ENCODE data around the gene BAIAP2L2.
"Not testable (repeated sequence)": the region's sequence is repeated elsewhere in the genome, so short reads cannot be mapped to it uniquely, and the experiment has no call there.

The BAIAP2L2 gene

DNA sequence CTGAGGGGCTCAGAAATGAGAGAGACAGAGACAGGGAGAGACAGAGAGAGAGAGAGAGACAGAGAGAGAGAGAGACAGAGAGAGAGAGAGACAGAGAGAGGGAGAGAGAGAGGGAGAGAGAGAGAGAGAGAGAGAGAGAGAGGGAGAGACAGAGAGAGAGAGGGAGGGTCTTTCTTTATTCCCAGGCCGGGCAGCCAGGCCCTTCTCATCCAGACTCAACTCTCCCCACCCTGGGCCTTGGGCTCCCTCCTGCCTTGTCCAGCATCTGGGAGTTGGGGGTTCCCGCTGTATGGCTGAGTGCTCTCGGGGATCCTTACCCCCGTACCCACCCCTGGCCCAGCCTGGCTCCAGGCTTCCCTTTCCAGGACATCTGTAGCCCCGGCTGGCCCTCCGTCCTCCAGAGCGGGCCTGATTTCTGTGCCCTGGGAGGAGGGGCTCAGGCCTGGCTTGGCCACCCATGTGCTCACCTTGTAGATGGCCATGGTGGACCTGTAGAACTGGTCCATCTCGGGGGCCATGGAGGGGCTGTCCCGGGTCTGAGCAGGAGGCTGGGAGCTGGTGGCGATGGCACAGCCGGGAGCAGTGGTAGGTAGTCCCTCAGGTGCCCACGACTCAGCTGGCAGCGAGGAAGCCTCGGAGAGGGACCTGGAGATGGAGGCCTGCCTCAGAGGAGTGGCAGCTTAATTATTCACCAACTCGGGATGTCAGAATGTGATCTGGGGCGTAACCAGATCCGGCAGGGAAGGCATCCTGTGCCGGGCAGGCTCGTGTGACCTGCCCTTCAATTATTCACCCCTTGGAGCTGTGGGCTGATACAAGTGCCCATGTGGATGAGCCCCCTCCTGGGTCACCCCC, at the start of gene BAIAP2L2:
Gene BAIAP2L2, minus strand, starts transcription at position 677 of the 855 bp plus-strand sequence. Its CDS starts 159 bp downstream, at position 518.
- DNase-seq (ENCODE audit: low read depth) = no peak

DNA sequence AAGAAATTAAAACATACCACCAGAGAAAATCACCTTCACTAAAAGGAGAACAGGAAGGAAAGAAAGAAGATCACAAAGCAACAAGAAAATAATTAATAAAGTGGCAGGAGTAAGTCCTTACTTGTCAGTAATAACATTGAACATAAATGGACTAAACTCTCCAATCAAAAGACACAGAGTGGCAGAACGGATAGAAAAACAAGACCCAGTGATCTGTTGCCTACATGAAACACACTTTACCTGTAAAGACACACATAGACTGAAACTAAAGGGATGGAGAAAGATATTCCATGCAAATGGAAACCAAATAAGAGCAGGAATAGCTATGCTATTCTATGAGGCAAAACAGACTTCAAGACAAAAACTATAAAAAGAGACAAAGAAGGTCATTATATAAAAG, 45.2 kb upstream of the BAIAP2L2 start:
- DNase-seq (ENCODE audit: low read depth) = no peak

GRCh38 chr22:38154563-38154915, 44.1 kb upstream of the BAIAP2L2 start:
- not testable (repeated sequence) for DNase-seq (ENCODE audit: low read depth)

DNA sequence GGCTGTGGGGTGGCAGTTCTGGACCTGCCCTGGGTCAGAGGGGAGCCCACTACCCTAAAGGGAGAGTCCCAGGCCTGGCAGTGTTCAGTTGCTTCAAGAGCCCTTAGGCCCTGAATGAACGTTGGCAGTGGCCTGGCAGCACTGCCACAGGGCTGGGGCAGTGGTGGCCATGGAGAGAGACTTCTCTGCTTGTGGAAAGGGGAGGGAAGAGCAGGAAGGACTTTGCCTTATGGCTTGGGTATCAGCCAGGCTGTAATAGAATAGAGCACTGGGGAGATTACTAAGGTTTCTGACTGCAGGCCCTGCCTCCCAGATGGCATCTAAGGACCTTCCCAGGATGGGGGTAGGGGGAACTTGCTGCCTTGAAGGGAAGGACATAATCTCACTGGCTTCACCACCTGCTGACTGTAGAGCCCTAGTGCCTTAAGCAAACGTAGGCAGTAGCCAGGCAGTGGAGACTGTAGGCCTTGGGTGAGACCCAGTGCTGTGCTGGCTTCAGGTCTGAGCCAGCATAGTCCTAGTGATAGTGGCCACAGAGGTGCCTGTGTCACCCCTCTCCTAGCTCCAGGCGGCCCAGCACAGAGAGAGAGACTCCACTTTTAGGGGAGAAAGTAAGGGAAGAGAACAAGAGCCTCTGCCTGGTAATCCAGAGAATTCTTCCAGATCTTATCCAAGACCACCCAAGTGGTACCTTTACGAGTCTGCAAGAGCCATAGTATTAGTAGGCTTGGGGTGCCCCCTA, 43.5 kb upstream of the BAIAP2L2 start:
- no peak for DNase-seq (ENCODE audit: low read depth)

DNA sequence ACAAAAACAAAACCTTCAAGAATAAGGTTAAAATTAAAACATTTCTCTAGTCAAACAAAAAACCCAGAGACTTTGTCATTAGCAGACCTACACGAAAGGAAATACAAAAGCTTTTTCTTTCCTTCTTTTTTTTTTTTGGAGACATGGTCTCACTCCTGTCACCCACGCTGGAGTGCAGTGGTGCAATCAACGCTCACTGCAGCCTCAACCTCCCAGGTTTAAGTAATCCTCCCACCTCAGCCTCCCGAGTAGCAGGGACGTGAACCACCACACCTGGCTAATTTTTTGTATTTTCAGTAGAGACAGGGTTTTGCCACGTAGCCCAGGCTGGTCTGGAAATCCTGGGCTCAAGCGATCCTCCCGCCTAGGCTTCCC, 40.6 kb upstream of the BAIAP2L2 start:
- no peak for DNase-seq (ENCODE audit: low read depth)

GRCh38 chr22:38148245-38148644, 37.8 kb upstream of the BAIAP2L2 start:
- no peak for DNase-seq (ENCODE audit: low read depth)

- not testable (repeated sequence) for DNase-seq (ENCODE audit: low read depth)
These were observed 35.7 kb upstream of the BAIAP2L2 start for GRCh38 chr22:38146166-38146565.

DNA sequence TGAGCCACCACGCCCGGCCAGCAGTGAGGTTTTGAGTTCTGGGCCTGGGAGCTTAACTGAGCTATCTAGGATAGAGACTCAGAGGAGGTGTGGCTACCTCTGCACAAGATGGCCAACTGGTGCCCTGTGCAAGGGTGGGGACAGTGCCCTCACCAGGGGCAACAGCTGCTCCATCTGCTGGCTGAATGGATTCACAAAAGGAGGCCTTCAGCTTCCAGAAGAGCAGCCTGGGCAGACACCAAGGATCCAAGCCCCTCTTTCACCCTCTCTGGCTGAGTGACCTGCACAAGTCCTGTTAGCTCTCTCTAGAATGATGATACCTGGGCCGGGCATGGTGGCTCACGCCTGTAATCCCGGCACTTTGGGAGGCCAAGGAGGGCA, 33.5 kb upstream of the BAIAP2L2 start:
- no peak for DNase-seq (ENCODE audit: low read depth)

DNA sequence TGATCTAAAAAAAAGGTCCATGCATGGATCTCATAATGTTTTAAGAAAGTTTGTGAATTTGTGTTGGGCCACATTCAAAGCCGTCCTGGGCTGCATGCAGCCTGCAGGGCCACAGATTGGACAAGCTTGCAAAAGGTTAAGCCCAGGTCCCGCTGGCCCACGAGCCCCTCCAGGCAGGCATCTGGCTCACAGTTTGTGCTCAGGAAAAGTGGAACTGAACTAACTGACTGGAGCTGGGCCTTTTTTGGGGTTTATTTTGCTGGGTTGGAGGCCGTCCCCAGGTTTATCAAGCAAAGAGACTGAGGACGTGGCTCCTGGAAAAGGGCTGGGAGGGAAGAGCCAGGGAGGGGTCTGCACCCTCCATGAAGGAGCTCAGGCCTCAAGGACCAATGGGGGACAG, 32.1 kb upstream of the BAIAP2L2 start:
- DNase-seq (ENCODE audit: low read depth) = no peak

DNA sequence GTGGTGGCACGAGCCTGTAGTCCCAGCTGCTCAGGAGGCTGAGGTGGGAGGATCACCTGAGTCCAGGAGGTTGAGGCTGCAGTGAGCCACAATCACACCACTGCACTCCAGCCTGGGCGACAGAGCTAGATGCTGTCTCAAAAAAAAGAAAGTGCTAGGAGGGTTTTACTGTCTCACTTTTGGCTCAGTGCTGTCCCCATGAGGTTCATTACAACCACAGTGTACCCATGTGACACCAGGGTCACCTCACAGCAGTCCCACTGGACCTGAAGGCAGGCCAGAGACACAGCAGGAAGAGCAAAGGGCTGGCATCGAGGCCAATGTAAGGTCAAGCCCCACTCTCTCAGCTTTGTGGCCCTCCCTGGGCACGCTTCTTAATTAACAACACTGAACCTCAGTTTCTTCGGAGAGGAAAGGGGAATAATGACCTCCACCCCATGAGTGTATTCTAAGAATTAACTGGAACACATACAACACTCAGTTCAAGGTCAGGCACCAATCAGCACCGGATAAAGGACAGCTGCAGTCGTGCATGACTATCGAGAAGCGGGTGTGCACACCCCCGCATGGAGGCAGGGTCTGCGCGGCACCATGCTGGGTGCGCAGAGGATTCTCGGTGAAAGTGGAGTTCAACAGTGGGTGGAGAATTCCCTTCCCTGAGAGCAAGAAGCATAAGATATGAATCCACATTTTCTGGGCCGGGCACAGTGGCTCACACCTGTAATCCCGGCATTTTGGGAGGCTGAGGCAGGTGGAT, 30.9 kb upstream of the BAIAP2L2 start:
- no peak for DNase-seq (ENCODE audit: low read depth)

- no peak for DNase-seq (ENCODE audit: low read depth)
These were observed 29.4 kb upstream of the BAIAP2L2 start for GRCh38 chr22:38139901-38140300.

DNA sequence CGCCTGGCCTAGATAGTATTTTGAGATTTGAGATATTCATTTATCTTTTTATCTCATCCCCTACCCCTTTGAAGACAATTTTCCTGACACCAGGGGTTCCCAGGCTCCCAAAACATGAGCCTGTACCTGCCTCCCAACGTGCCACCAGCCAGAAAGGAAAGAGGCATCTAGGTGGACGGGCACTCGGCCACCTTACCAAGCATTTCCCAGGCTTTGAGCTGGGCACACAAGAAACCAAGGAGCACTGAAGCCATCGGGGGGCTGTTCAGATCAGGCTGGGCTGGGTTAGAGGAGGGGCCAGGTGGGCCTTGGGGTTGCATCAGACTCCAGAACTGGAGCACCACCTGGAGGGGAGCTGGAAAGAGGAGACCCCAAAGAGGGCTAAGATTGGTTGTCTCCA, 28.5 kb upstream of the BAIAP2L2 start:
- no peak for DNase-seq (ENCODE audit: low read depth)

GRCh38 chr22:38137876-38138687, 27.6 kb upstream of the BAIAP2L2 start:
- no peak for DNase-seq (ENCODE audit: low read depth)

- no peak for DNase-seq (ENCODE audit: low read depth)
These were observed 26.1 kb upstream of the BAIAP2L2 start for GRCh38 chr22:38136607-38137006.

- no peak for DNase-seq (ENCODE audit: low read depth)
These were observed 24.7 kb upstream of the BAIAP2L2 start for GRCh38 chr22:38135133-38135706.

GRCh38 chr22:38133331-38133730, 22.8 kb upstream of the BAIAP2L2 start:
- no peak for DNase-seq (ENCODE audit: low read depth)

GRCh38 chr22:38132794-38133193, 22.3 kb upstream of the BAIAP2L2 start:
- no peak for DNase-seq (ENCODE audit: low read depth)

DNA sequence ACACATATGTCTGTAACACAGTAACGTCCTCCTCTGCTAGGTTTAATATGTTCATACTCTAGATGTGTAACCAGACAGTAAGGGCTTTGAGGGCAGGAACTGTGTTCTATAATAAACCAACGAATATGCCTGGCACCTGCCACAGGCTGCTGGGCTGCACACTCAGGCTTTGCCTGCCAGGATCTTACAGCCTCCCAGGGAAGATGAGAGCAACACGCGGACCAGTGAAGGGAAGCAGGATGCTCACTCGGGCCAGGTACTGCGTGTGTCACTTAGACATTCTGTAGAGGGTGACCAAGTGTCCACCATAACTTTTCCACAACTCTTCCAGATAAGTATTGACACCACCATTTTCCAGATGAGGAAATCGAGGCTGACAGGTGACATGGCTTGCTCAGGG, 21.7 kb upstream of the BAIAP2L2 start:
- no peak for DNase-seq (ENCODE audit: low read depth)

DNA sequence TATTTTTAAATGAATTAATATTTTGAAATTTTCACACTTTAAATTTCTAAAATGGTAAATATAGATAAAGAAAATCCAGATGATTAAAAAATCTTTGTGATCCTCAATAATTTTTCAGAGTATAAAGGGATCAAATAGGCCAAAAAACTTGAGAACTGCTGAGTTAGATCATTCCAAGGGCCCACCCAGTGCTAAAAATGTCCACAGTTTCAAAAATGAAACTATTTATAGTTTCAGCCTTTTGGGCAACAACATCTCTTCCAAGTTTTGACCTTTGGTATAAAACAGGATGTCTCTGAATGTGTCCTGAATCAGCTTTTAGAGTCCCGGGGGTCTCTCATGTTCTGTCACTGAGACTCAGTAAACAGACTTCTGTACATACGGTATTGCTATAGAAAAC, 20.9 kb upstream of the BAIAP2L2 start:
- DNase-seq (ENCODE audit: low read depth) = no peak

GRCh38 chr22:38129856-38130255, 19.4 kb upstream of the BAIAP2L2 start:
- DNase-seq (ENCODE audit: low read depth) = no peak

GRCh38 chr22:38129021-38129420, 18.5 kb upstream of the BAIAP2L2 start:
- DNase-seq (ENCODE audit: low read depth) = no peak

GRCh38 chr22:38127869-38128268, 17.4 kb upstream of the BAIAP2L2 start:
- no peak for DNase-seq (ENCODE audit: low read depth)

Data from stimulated activated CD8-positive, alpha-beta memory T cell treated with anti-CD3 and anti-CD28 coated beads, Interleukin-12 subunit alpha, Interleukin-12 subunit beta, amount 100 ng/mL, for 1 hour (primary cell).